Medulla oblongata (tissue), 1 donor: ENCODE results near the gene MYPOP.
"Not testable (repeated sequence)": the region's sequence is repeated elsewhere in the genome, so short reads cannot be mapped to it uniquely, and the experiment has no call there.

ENCODE experiments used
- DNase-seq: peaks from one replicate; pipeline ENCODE4 v3.0.0-alpha.2; 2015; ENCODE audit errors: extremely low spot score

Gene MYPOP

DNA sequence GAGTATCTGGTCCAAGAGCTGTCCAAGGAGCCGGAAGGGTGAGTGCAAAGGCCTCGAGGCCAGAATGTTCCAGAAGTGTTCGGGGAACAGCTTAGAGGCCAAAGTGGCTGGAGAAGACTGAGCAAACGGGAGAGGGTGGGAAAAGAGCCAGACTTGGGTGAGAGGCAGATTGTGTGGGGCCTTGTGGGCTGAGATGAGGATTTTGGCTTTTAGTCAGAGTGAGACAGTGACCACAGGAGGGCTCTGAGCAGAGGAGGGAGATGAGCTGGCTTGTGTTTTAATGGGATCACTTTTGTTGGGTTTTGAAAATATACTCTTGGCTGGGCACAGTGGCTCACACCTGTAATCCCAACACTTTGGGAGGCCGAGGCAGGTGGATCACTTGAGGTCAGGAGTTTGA, 6.5 kb upstream of the MYPOP start:
- no peak for DNase-seq

DNA sequence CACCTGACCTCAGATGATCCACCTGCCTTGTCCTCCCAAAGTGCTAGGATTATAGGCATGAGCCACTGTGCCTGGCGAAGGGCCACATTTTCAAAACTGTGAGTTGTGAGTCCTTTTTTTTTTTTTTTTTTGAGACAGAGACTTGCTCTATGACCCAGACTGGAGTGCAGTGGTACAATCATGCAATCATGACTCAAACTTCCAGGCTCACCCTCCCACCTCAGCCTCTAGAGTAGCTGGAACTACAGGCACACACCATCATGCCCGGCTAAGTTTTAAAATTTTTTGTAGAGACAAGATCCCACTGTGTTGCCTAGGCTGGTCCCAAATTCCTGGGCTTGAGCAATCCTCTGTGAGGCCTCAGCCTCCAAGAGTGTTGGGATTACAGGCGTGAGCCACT, 3.8 kb upstream of the MYPOP start:
- DNase-seq = no peak

DNA sequence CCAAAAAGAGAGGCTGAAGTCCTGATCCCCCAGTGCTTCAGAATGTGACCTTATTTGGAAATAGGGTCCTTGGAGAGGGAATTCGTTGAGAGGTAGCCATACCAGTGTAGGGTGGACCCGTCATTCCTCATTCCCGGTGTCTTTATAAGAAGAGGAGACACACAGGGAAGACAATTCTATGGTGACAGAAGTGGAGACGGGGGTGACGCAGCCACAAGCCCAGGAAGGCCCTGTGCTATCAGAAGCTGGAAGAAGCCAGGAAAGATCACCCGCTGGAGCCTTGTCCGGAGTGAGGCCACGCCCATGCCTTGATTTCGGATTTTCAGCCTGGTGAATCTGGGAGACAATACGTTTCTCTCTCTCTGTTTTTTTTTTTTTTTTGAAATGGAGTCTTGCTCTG, 2.6 kb upstream of the MYPOP start:
- DNase-seq = no peak

DNA sequence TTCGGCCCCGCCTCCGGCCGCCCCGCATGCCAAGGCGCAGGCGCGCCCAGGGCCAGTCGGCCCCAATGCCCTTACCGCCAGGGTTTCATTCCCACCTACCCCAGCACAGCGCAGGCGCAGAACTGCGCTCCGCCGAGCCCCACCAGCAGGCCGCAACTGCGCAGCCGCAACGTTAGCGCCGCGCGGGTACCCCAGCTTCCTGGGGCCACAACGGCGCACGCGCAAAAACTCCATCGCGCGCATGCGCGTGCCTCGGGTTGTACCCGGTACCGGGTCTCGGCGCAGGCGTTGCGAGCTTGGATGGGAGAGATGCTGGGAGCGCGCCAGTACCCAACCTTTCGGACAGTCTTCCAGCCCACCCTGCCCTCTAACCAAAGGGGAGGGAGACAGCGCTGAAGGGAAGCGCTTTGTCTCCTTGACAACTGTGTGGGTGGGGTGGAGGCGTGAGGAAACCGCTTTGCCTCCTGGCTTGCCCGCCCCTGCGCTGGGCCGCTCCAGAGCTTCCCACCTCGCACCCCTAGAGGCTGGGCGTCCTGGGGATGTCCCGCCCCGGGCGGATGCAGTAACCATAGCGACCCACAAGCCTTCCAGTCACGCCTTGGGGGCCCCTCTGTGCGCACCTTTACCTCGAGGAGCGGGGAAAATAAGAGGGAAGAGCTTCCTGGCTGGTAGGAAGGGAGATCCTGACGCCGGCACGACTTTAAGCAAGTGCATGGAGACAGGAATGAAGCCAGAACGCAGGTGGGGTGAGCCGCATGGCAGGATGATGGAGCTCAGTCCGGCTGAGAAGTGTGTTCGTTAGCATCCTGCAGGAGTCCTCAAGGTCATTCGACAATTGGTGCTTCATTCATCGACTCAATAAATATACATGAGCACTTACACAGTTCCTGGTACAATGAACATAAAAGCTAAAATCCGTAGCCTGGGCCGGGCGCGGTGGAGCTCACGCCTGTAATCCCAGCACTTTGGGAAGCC, 525 bp upstream of the MYPOP start:
- DNase-seq = peak; percentile 99

DNA sequence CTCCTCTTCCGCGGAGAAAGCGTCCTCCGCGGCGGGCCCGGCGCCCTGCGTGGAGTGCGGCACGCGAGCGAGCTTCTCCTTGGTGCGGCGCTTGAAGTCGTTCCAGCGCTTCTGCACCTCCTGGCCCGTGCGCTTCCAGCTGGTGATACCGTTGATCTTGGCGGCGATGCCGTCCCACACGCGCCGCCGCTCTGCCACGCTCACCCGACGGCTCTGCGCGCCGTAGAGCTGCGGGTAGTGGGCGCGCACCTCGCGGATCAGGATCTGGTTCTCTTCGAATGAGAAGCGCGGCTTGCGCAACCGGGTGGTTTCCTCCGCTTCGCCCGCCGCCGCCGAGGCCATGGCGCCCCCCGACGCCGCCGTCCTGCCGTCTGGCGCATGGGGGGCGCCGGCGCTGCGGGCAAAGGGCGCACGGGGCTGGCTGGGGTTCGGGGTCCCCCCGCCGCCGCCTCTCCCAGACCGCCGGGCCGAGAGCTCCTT, 941 bp downstream of the MYPOP start:
- no peak for DNase-seq

DNA sequence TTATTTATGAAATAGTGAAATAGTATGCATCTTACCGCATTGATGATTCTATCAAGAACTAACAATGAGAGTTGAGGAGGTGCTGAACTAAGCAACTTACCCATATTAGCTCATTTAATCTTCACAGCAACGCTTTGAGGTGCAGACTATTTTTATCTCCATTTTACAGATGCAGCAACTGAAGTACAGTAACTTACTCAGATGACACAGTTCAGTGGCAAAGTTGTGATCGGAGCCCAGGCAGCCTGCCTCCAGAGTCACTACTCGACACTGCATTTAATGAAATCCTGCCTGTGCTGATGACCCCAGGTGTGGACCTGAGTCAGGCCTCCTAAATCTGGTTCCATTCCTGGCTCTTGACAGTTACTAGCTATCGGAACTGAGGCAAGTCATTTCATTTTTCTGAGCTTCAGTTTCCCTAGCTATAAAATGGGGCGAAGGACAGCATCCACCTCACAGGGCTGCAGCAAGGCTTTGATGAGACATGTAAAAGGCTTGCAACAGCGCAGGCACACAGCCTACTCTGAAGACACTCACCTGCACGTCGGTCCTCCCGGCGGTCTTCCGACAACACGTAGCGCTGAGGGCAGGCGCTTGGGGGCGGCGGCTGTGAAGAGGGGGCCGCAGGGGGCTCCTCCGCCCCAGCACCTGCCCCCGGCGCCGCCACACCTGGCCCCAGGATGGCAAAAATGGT, 1.5 kb downstream of the MYPOP start:
- DNase-seq = no peak

DNA sequence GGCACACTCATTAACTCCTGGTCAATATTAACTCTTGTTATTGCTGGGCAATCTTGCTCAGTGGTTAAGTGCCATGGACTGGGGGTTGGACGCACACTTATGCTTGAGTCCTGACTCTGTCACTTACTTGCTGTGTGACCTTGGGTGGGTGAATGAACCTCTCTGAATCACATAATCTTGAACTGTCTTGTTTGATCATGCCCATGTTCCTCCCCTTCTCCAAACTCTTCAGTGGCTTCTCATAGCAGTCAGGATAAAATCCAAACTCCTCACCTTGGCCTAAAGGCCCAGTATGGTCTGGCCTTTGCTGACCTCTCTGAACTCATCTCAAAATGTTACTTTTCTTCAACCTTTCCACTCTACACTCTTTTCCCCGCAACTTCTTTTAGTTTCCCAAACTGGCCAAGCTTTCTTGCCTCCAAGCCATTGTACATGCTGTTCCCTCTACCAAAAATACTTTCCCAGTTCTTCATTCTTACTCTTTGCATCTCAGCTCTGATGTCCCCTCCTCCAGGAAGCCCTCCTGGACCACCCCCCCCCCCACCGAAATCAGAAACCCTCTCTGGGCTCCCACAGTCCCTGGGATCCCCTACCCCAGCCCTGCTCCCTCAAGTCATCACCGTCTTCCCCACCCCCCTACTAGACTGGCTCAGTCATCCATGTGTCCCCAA, 2.4 kb downstream of the MYPOP start:
- DNase-seq = no peak

DNA sequence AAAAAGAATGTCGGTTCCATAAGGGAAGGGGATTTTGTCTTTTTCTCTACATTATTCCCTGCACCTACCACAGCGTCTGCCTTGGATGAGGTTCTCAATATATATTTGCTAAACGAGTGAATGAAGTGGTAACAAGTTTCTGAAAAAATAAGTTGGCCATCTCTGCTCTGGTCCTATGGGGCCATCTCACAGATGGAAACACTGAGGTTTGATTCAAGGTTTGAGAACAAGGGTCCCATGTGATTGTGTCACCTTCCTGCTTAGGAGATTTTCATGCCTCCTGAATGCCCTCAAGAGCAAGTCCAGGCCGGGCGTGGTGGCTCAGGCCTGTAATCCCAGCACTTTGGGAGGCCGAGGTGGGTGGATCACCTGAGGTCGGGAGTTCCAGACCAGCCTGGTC, 3.2 kb downstream of the MYPOP start:
- DNase-seq = no peak

DNA sequence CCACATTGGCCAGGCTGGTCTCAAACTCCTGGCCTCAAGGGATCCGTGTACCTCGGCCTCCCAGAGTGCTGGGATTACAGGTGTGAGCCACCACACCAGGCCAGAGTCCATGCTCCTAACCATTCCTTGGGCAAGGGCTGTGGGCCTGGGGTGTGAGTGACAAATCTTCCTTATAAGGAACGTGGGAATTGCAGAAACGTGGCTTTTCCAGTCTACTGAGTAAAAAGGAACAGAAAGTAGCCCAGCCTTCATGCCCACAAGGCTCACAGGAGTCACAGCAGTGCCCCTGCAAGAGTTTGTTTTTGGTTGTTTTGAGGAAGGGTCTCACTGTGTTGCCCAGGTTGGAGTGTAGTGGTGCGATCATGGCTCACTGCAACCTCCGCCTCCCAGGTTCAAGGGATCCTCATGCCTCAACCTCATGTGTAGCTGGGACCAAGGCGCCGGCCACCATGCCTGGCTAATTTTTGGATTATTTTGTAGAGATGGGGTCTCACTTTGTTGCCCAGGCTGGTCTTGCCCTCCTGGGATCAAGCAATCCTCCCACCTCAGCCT, 5.1 kb downstream of the MYPOP start:
- no peak for DNase-seq

DNA sequence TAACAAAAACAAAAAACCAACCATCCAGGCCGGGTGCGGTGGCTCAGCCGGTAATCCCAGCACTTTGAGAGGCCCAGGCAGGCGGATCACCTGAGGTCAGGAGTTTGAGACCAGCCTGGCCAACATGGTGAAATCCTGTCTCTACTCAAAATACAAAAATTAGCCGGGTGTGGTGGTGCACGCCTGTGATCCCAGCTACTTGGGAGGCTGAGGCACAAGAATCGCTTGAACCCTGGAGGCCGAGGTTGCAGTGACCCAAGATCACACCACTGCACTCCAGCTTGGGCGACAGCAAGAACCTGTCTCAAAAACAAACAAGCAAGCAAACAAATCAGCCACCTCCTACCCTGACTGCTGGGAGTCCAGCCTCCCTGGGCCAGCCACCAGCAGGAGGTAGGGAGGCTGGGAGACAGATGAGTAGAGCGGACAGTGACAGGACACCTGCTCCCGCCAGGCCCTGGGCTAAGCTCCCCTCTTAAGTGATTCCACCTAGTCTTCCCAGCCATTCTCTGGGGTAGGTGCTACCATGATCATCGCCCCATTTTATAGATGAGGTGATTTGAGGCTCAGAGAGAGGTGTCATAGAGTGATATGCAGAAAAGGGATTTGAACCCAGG, 6.3 kb downstream of the MYPOP start:
- DNase-seq = not testable (repeated sequence)

DNA sequence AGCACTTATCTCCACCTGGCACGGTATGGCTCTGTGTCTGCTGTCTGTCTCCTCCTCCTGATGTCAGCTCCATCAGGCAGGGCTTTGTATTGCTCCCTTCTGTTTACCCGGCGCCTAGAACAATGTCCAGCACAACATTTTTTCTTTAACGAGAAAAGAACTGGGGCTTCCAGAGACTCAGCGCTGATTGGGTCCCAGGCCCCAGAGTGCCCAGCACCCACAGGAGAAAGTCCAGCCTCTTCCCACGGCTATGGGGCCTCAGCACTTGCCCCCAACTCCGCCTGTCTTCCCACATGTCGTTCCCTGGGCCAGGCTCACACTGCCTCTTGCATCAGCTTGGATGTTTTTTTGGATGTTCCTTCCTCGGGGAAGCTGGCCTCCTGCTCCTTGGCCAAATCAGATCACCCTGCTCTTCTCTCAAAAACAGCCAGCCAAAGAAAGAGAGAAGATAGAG, 6.9 kb downstream of the MYPOP start:
- DNase-seq = peak; percentile 21

DNA sequence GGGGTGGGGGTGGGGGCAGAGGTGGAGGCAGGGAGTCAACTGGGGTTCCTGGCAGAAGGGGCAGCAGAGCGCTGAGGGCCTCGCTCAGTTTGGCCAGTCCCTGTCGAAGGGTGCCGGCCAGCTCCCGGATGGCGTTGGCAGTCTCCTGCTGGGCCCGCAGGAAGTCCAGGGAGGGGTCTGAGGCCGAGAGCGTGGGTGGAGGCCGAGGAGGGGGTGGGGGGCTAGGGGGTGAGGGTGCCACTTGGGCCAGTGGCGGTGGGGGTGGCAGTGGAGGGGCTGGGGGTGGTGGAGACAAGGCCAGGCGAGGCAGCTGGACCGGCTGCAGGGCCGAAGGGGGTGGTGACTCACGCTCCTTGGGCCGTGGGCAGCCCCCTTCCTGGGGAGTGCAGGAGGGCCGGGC, 11.5 kb downstream of the MYPOP start:
- DNase-seq = no peak

DNA sequence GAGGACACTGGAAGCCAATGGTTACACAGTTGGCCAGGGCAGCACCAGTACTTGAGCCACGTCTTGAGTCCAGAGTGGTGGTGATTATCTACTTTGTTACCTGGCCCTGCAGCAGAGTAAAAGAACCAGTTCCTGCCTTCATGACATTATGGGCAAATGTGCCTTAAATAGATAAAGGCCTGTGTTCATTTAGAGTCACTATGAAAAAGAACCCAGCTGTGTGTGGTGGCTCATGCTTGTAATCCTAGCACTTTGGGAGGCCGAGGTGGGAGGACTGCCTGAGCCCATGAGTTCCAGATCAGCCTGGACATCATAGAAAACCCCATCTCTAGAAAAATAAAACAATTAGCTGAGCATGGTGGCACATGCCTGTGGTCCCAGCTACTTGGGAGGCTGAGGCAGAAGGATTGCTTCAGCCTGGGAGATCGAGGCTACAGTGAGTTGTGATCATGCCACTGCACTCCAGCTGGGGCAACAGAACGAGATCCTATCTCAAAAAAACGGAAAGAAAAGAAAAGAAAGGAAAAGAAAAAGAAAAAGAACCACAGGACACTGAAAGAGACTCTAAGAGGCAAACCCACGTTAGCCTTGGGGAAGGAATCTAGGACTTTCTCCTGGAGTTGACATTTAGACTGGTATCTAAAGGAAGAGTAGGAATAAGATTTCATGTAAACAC, 13.1 kb downstream of the MYPOP start:
- no peak for DNase-seq

DNA sequence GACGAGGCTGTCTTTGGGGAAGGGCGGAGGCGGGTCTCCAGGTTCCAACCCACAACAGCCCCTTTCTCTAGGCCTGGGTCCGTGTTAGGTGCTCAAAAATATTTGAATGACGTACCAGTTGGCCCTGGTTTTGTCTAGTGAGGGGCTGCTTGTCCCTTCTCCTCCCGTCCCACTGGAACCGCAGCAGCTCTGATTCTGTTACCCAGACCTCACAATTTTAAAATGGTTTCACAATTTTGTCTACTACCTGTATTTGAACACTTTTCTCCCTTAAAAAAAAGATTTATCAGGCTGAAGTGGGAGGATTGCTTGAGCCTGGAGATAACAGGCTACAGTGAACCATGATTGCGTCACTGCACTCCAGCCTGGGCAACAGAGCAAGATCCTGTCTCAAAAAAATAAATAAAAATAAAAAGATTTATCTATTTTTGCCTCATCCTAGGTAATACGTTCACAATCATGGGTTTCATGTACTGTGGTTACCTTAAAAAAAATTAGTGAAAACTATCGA, 15.2 kb downstream of the MYPOP start:
- no peak for DNase-seq

DNA sequence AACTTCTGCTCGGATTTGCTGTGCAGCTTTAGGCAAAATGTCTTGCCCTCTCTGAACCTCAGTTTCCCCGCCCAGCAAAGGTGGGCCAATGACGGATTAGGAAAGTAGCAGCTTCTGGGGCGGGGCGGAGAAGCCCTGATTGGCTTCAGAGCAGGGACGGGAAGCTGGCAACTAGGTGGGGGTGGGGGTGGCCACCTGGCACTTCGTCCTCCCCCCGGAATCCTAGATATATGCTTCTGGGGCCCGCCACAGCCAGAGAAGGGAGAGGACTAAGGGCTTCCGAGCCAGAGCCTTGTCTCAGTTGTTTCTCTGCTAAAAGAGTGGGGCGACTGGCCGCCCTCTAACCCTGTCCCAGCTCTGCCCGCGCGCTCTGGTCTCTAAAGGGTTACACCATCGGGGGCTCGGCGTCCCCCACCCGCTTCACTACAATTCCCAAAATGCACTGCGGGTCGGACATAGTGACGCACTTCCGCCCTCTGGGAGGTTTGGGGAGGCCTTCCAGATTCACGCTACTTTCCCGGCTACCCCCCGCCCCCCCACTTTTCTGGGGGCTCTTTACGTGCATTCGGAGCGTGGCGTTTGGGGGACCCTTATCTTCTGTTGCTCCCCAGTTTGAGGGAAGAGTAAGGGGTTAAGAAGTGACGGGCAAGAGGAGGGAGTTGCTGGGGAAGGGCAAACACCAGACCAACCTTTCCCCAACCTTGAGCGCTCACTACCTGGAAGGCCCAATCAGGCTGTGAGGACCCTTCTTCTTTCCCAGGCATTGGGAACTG, 15.8 kb downstream of the MYPOP start:
- peak; percentile 97 for DNase-seq

DNA sequence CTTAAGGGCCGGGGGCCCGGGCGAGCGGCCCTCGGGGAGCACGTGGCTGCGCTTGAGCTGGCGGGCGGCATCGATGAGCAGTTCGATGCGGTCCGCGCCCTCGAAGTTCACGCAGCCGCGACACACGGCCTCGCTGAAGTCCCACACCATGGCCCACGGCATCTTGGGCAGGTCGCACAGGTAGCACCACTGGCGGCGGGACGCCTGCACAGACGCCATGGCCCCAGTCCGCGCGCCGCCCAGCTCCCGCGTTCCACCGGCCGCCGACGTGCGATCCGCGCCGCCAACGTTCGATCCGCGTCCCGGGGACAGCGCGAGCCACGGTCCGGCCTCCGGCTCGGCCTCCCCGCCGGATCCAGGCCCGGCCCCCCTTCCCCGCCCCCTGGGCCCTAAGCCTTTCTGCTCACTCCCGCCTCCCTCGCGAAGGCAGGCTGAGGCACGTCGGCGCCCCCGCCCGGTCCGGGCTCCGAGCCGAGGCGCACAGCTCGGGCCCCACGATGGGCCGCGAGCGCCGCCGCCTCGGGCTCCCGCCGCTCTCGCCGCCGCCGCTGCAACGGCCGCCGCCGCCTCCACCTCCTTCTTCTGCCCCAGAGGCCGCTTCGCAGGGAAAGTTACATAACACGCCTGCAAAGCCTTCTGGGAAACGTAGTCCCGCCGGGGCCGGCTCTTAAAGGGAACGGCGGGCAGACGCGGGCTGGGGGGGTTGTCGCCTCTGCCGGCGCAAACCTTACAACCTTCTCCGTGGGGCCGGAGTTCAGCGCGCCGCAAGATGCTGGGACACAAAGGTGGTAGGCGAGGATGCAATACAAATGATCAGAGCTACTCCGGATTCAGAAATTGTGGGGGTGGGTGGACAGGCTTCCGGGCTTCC, 16.6 kb downstream of the MYPOP start, which contains the start of gene IRF2BP1:
Gene IRF2BP1 (minus strand): TSS at position 586 of the 871 bp plus-strand sequence. CDS start 367 bp downstream, at position 219.
- DNase-seq = peak; percentile 97

DNA sequence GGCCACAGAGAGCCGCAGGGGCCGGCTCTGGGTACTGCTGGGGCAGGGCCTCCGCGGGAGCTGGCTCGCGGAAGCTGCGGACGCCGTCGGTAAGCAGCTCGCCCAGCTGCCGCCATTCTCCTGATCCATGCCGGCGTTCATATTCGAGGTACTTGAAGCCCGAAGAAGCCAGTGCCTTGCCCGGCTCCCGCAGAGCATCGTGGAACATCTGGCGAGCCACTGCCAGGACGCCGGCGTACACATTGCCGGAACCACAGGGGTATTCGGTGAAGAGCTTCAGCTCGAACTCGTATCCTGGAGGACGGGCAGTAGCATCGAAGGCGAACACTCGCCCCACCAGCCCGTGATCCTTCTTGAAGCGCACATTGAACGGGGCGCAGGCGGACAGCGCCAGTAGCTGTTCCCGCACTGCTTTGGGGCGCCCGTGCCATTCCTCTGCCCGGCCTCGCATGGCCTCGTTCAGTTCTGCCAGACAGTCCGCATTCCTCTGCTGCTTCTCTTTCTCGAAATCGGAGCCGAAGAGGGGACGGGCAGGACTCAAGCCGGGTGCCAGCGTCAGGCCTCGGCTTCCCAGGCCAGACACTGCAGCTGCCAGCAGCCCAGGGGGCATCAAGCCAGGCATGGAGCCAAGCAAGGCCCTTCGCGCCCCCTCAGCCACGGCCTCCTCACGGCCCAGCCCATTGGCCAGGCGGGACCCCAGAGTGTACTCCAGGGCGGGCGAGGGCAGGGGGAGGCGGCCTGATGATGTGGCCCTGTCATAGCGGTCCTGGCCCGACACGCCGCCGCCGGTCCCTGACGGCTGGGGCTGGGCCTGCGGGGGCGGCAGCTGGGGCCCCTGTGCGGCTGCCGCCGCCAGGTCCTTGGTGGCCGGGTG, 17.5 kb downstream of the MYPOP start:
- no peak for DNase-seq
